Panc1 (cell line): ENCODE results near the gene COL28A1. TPM values are rescaled to one million over a fixed set of nuclear protein-coding genes. Genes with fewer than 3 reads are reported as not detected.

ENCODE experiments used
- ATAC-seq: fragments of 200-7000 bp; cut with Tn5 transposase; 2 replicates; pipeline ENCODE4 v1.9.1; 2020; ENCODE audit warnings: mild to moderate bottlenecking, moderate library complexity
- BruUV-seq: library from RNA; stranded (reverse); fragments of 400-500 nt; replicated peaks from 2 replicates; lab custom pipeline; 2021; lab: Mats Ljungman, UMichigan
- CTCF ChIA-PET: fragments of 300-600 bp; sonication (Branson Sonifier 250); formaldehyde crosslinking; loops from one replicate; lab custom pipeline; 2022; ENCODE audit warnings: antibody characterized with exemption; lab: Charles Lee
- POLR2A ChIA-PET: fragments of 300-600 bp; sonication (Branson Sonifier 250); formaldehyde crosslinking; loops from one replicate; lab custom pipeline; 2022; ENCODE audit warnings: antibody characterized with exemption; lab: Charles Lee
- DNase-seq: peaks from one replicate; pipeline ENCODE4 v3.0.0-alpha.2; 2010; ENCODE audit warnings: low read depth, low spot score
- H3K27ac ChIP-seq: 2 replicates; pipeline ENCODE4 v1.5.1; 2011; ENCODE audit warnings: mild to moderate bottlenecking, low read length, inconsistent platforms
- H3K27me3 ChIP-seq: fragments of 200-500 bp; sonication (Bioruptor generic); 2 replicates; pipeline ENCODE4 v1.6.0; 2014; ENCODE audit warnings: low read length, inconsistent platforms; ENCODE audit not compliant: control insufficient read depth, insufficient read depth
- H3K36me3 ChIP-seq: fragments of 200-500 bp; sonication (Bioruptor generic); 2 replicates; pipeline ENCODE4 v1.5.1; 2014; ENCODE audit warnings: inconsistent platforms, mild to moderate bottlenecking, low read length, moderate library complexity; ENCODE audit not compliant: control insufficient read depth, insufficient read depth
- H3K4me1 ChIP-seq: 2 replicates; pipeline ENCODE4 v1.5.1; 2011; ENCODE audit warnings: inconsistent platforms, mild to moderate bottlenecking, low read length, moderate library complexity; ENCODE audit not compliant: control insufficient read depth, insufficient read depth
- H3K4me3 ChIP-seq, 2 experiments: 2 replicates each; pipeline ENCODE4 v1.5.1; 2011 to 2012; ENCODE audit warnings: low read depth in 2 of 2, low read length in 2 of 2, mild to moderate bottlenecking in 2 of 2, inconsistent platforms in 1 of 2, moderate library complexity in 1 of 2
- H3K9me3 ChIP-seq: fragments of 200-500 bp; sonication (Bioruptor generic); 2 replicates; pipeline ENCODE4 v1.5.1; 2014; ENCODE audit warnings: low read depth, mild to moderate bottlenecking, inconsistent platforms, low read length, moderate library complexity; ENCODE audit not compliant: control insufficient read depth, insufficient read depth
- POLR2AphosphoS5 ChIP-seq: IDR thresholded peaks from 2 replicates; pipeline ENCODE4 v1.6.1; 2012; ENCODE audit warnings: mild to moderate bottlenecking, low read depth, low read length, moderate library complexity
- SIN3A ChIP-seq: IDR thresholded peaks from 2 replicates; pipeline ENCODE4 v1.6.1; 2012; ENCODE audit warnings: low read depth, mild to moderate bottlenecking, low read length, moderate library complexity, borderline replicate concordance; ENCODE audit not compliant: insufficient read depth
- TCF7L2 ChIP-seq: IDR thresholded peaks from 2 replicates; pipeline ENCODE4 v1.6.1; 2011; ENCODE audit warnings: mild to moderate bottlenecking, low read depth, low read length, inconsistent platforms
- in situ Hi-C: cut with HindIII; loops from 2 replicates; pipeline ENCODE4 v1.10.0; 2016; ENCODE audit warnings: low sequenced_read_pairs, low pct_unique_long_range_greater_than_20kb
- intact Hi-C: fragments of 100-400 bp; cut with micrococcal nuclease; formaldehyde crosslinking; loops from one replicate; pipeline ENCODE4 v1.10.0; 2022; ENCODE audit not compliant: unreplicated experiment
- total RNA-seq: library from RNA; stranded (reverse); gene quantifications from one replicate; pipeline ENCODE4 v1.2.1, GENCODE V29; 2021; ENCODE audit not compliant: unreplicated experiment
- TF ChIP-seq, protein P1 (sequence below): fragments of 450-650 bp; IDR thresholded peaks from 2 replicates; pipeline ENCODE4 v1.5.1; 2017; ENCODE audit warnings: mild to moderate bottlenecking
- TF ChIP-seq, protein P2 (sequence below), 2 experiments: IDR thresholded peaks; 2 replicates each; pipeline ENCODE4 v1.6.1; 2011 to 2012; ENCODE audit warnings: low read depth in 2 of 2, control low read depth in 1 of 2, low read length in 1 of 2, mild to moderate bottlenecking in 1 of 2, moderate library complexity in 1 of 2; ENCODE audit not compliant: insufficient read depth in 1 of 2

The COL28A1 gene
- total RNA-seq, 1 experiment from 2014 or later: not detected

DNA sequence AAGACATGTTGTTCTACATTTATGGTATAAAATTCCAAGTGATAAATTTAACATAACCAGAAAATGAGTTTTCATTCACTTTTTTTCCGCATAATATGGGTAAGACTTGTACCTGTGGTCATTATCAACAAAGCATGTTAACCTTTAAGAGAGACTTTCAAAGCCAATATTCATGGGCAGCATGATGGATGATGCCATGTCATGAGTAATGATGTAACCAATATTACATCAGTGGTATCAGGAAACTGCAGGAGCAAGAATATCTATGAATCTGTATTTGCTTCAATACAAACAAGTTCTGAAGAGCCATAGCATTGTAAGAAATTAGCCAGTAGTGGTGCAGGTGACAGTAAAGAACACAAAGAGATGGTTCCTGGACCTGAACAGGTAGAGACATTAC, 226.5 kb downstream of the COL28A1 start:
- in situ Hi-C loops: no loop called here

More for the DNA sequence above, 226.5 kb downstream of the COL28A1 start:
- no peak overlapping the region for H3K4me3 ChIP-seq
- no TSS peak for BruUV-seq
- ATAC-seq (no peak), DNase-seq (no peak)
- no peaks in the 10 kb centered on the region for H3K36me3 ChIP-seq
- intact Hi-C loops: no loop called here
- CTCF ChIA-PET: no interaction called here
- peaks cover 7% of the 10 kb centered on the region; the same call in 1 of the 2 replicates for H3K27me3 ChIP-seq
- no peaks in the 10 kb centered on the region for H3K9me3 ChIP-seq
- H3K27ac ChIP-seq: no peak overlapping the region
- H3K4me1 ChIP-seq: no peaks in the 10 kb centered on the region
- TF ChIP-seq, protein P1, sequence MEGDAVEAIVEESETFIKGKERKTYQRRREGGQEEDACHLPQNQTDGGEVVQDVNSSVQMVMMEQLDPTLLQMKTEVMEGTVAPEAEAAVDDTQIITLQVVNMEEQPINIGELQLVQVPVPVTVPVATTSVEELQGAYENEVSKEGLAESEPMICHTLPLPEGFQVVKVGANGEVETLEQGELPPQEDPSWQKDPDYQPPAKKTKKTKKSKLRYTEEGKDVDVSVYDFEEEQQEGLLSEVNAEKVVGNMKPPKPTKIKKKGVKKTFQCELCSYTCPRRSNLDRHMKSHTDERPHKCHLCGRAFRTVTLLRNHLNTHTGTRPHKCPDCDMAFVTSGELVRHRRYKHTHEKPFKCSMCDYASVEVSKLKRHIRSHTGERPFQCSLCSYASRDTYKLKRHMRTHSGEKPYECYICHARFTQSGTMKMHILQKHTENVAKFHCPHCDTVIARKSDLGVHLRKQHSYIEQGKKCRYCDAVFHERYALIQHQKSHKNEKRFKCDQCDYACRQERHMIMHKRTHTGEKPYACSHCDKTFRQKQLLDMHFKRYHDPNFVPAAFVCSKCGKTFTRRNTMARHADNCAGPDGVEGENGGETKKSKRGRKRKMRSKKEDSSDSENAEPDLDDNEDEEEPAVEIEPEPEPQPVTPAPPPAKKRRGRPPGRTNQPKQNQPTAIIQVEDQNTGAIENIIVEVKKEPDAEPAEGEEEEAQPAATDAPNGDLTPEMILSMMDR: no peak
- TF ChIP-seq SIN3A (no peak), POLR2AphosphoS5 (no peak), TCF7L2 (no peak)
- TF ChIP-seq, protein P2, sequence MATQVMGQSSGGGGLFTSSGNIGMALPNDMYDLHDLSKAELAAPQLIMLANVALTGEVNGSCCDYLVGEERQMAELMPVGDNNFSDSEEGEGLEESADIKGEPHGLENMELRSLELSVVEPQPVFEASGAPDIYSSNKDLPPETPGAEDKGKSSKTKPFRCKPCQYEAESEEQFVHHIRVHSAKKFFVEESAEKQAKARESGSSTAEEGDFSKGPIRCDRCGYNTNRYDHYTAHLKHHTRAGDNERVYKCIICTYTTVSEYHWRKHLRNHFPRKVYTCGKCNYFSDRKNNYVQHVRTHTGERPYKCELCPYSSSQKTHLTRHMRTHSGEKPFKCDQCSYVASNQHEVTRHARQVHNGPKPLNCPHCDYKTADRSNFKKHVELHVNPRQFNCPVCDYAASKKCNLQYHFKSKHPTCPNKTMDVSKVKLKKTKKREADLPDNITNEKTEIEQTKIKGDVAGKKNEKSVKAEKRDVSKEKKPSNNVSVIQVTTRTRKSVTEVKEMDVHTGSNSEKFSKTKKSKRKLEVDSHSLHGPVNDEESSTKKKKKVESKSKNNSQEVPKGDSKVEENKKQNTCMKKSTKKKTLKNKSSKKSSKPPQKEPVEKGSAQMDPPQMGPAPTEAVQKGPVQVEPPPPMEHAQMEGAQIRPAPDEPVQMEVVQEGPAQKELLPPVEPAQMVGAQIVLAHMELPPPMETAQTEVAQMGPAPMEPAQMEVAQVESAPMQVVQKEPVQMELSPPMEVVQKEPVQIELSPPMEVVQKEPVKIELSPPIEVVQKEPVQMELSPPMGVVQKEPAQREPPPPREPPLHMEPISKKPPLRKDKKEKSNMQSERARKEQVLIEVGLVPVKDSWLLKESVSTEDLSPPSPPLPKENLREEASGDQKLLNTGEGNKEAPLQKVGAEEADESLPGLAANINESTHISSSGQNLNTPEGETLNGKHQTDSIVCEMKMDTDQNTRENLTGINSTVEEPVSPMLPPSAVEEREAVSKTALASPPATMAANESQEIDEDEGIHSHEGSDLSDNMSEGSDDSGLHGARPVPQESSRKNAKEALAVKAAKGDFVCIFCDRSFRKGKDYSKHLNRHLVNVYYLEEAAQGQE (IDR thresholded peaks at IDR 0.05; ENCODE audit: insufficient read depth in 1 of 2, low read depth in 2 of 2, low read length in 1 of 2): no peak
- POLR2A ChIA-PET: no interaction called here

Other genes with a start within 250 kb of the COL28A1 start
- gene MIOS, start 31.0 kb upstream of the COL28A1 start, total RNA-seq: 40.8 TPM
- gene UMAD1, start 104.9 kb upstream of the COL28A1 start, total RNA-seq: 19.9 TPM
- 93.5 TPM for gene RPA3, start 182.7 kb upstream of the COL28A1 start, total RNA-seq